ENCODE results near the gene ABCB10.
"Not testable (repeated sequence)": the region's sequence is repeated elsewhere in the genome, so short reads cannot be mapped to it uniquely, and the experiment has no call there.

The ABCB10 gene

GRCh38 chr1:229480495-229480894 is 78.0 kb downstream of the ABCB10 start:
- TF ChIP-seq SPI1 (IDR thresholded peaks at IDR 0.05; ENCODE audit: low read depth, low read length) (no peak), TAF1 (IDR thresholded peaks at IDR 0.05; ENCODE audit: low read depth, low read length) (no peak), POLR2A (IDR thresholded peaks at IDR 0.05; ENCODE audit: low read depth, low read length) (no peak), PAX5 (IDR thresholded peaks at IDR 0.05; ENCODE audit: insufficient read depth, low read length, severe bottlenecking) (no peak), POLR2AphosphoS5 (IDR thresholded peaks at IDR 0.05; ENCODE audit: low read depth, low read length) (no peak), POU2F2 (IDR thresholded peaks at IDR 0.05; ENCODE audit: low read depth, low read length) (no peak)
- DNase-seq (ENCODE audit: insufficient read length, low spot score) (no peak), FAIRE-seq (no peak)

GRCh38 chr1:229479660-229480399 is 78.7 kb downstream of the ABCB10 start:
- DNase-seq (ENCODE audit: insufficient read length, low spot score) (no peak), FAIRE-seq (peak; percentile 92)
- TF ChIP-seq POLR2AphosphoS5 (IDR thresholded peaks at IDR 0.05; ENCODE audit: low read depth, low read length) (peak; percentile 25; the same call in 1 of the 2 replicates), POLR2A (IDR thresholded peaks at IDR 0.05; ENCODE audit: low read depth, low read length) (0 out of 2 replicates have a peak, but pooled peaks have one; percentile 53), TAF1 (IDR thresholded peaks at IDR 0.05; ENCODE audit: low read depth, low read length) (peak; percentile 44; the same call in 1 of the 2 replicates), PAX5 (IDR thresholded peaks at IDR 0.05; ENCODE audit: insufficient read depth, low read length, severe bottlenecking) (peak; percentile 85), SPI1 (IDR thresholded peaks at IDR 0.05; ENCODE audit: low read depth, low read length) (peak; percentile 62), POU2F2 (IDR thresholded peaks at IDR 0.05; ENCODE audit: low read depth, low read length) (no peak)

- no peak for DNase-seq (ENCODE audit: insufficient read length, low spot score)
- TF ChIP-seq SPI1 (IDR thresholded peaks at IDR 0.05; ENCODE audit: low read depth, low read length), result peak; percentile 92
- no peak for TF ChIP-seq PAX5 (IDR thresholded peaks at IDR 0.05; ENCODE audit: insufficient read depth, low read length, severe bottlenecking)
- TF ChIP-seq POU2F2 (IDR thresholded peaks at IDR 0.05; ENCODE audit: low read depth, low read length), result peak; percentile 58; the same call in 1 of the 2 replicates
- peak; percentile 83 for FAIRE-seq
Measured at GRCh38 chr1:229478852-229479251, 79.7 kb downstream of the ABCB10 start.

GRCh38 chr1:229475859-229476258 is 82.6 kb downstream of the ABCB10 start:
- not testable (repeated sequence) for FAIRE-seq; DNase-seq (ENCODE audit: insufficient read length, low spot score)

GRCh38 chr1:229474509-229474908 is 84.0 kb downstream of the ABCB10 start:
- DNase-seq (ENCODE audit: insufficient read length, low spot score), result no peak
- TF ChIP-seq POLR2AphosphoS5 (IDR thresholded peaks at IDR 0.05; ENCODE audit: low read depth, low read length), result no peak
- no peak for TF ChIP-seq POLR2A (IDR thresholded peaks at IDR 0.05; ENCODE audit: low read depth, low read length)
- no peak for TF ChIP-seq TAF1 (IDR thresholded peaks at IDR 0.05; ENCODE audit: low read depth, low read length)
- TF ChIP-seq PAX5 (IDR thresholded peaks at IDR 0.05; ENCODE audit: insufficient read depth, low read length, severe bottlenecking), result no peak
- TF ChIP-seq SPI1 (IDR thresholded peaks at IDR 0.05; ENCODE audit: low read depth, low read length), result no peak
- TF ChIP-seq POU2F2 (IDR thresholded peaks at IDR 0.05; ENCODE audit: low read depth, low read length), result no peak
- FAIRE-seq, result no peak

- FAIRE-seq (no peak), DNase-seq (ENCODE audit: insufficient read length, low spot score) (no peak)
Measured at GRCh38 chr1:229471175-229471574, 87.3 kb downstream of the ABCB10 start.

GRCh38 chr1:229470406-229471043 is 88.0 kb downstream of the ABCB10 start:
- TF ChIP-seq SPI1 (IDR thresholded peaks at IDR 0.05; ENCODE audit: low read depth, low read length), result no peak
- no peak for TF ChIP-seq TAF1 (IDR thresholded peaks at IDR 0.05; ENCODE audit: low read depth, low read length)
- TF ChIP-seq POLR2A (IDR thresholded peaks at IDR 0.05; ENCODE audit: low read depth, low read length), result no peak
- no peak for TF ChIP-seq POU2F2 (IDR thresholded peaks at IDR 0.05; ENCODE audit: low read depth, low read length)
- FAIRE-seq, result no peak
- no peak for DNase-seq (ENCODE audit: insufficient read length, low spot score)

More at GRCh38 chr1:229471175-229471574, 87.3 kb downstream of the ABCB10 start:
- no peak for TF ChIP-seq POLR2AphosphoS5 (IDR thresholded peaks at IDR 0.05; ENCODE audit: low read depth, low read length)
- no peak for TF ChIP-seq POU2F2 (IDR thresholded peaks at IDR 0.05; ENCODE audit: low read depth, low read length)

- FAIRE-seq (no peak), DNase-seq (ENCODE audit: insufficient read length, low spot score) (no peak)
- TF ChIP-seq TAF1 (IDR thresholded peaks at IDR 0.05; ENCODE audit: low read depth, low read length) (no peak), POLR2AphosphoS5 (IDR thresholded peaks at IDR 0.05; ENCODE audit: low read depth, low read length) (no peak), SPI1 (IDR thresholded peaks at IDR 0.05; ENCODE audit: low read depth, low read length) (no peak), POU2F2 (IDR thresholded peaks at IDR 0.05; ENCODE audit: low read depth, low read length) (no peak), POLR2A (IDR thresholded peaks at IDR 0.05; ENCODE audit: low read depth, low read length) (no peak), PAX5 (IDR thresholded peaks at IDR 0.05; ENCODE audit: insufficient read depth, low read length, severe bottlenecking) (no peak)
Measured at GRCh38 chr1:229466887-229467286, 91.6 kb downstream of the ABCB10 start.

Measured in GM12891 (cell line).